ENCODE measurements around the gene SLC25A28.
A peak's percentile ranks its signal among the peaks of the same experiment; 100 is the strongest.
"Not testable (repeated sequence)": the region's sequence is repeated elsewhere in the genome, so short reads cannot be mapped to it uniquely, and the experiment has no call there.

SLC25A28 gene

DNA sequence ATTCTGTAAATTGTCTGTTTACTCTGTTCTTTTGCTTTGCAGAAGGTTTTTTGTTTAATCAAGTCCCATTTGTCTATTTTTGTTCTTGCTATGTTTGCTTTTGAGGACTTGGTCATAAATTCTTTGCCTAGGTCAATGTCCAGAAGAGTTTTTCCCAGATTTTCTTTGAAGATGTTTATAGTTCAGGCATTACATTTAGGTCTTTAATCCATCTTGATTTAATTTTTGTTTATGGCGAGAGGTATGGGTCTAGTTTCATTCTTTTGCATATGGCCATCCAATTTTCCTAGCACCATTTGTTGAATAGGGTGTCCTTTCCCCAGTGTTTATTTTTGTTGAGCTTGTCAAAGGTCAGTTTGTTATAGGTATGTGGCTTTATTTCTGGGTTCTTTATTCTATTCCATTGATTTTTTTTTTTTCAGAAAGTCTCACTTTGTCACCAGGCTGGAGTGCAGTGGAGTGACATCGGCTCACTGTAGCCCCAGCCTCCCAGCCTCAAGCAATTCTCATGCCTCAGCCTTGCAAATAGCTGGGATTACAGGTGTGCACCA, 27.4 kb upstream of the SLC25A28 start:
- H3K27me3 Mint-ChIP-seq, result peaks cover 21% of the 10 kb centered on the region
- H3K27ac Mint-ChIP-seq, result no peak overlapping the region
- peaks cover 5% of the 10 kb centered on the region for H3K9me3 Mint-ChIP-seq (ENCODE audit: low read depth)
- H3K36me3 Mint-ChIP-seq, result peaks cover 7% of the 10 kb centered on the region
- no peak overlapping the region for H3K4me3 Mint-ChIP-seq
- H3K4me1 Mint-ChIP-seq (ENCODE audit: low read depth), result no peaks in the 10 kb centered on the region

DNA sequence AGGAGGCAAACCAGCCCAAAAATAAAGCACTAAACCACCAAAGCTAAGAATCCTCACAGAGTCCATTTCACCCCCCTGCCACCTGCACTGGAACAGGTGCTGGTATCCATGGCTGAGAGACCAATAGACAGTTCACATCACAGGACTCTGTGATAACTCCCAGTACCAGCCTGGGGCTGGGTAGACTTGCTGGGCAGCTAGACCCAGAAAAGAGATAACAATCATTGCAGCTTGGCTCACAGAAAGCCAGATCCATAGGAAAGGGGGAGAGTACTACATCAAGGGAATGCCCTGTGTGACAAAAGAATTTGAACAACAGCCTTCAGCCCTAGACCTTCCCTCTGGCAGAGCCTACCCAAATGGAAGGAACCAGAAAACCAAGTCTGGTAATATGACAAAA, 13.6 kb upstream of the SLC25A28 start:
- Mint-ChIP-seq H3K4me3 (no peak overlapping the region), H3K36me3 (peaks cover 7% of the 10 kb centered on the region), H3K9me3 (ENCODE audit: low read depth) (no peaks in the 10 kb centered on the region), H3K27me3 (peaks cover 17% of the 10 kb centered on the region), H3K4me1 (ENCODE audit: low read depth) (no peaks in the 10 kb centered on the region), H3K27ac (no peak overlapping the region)

DNA sequence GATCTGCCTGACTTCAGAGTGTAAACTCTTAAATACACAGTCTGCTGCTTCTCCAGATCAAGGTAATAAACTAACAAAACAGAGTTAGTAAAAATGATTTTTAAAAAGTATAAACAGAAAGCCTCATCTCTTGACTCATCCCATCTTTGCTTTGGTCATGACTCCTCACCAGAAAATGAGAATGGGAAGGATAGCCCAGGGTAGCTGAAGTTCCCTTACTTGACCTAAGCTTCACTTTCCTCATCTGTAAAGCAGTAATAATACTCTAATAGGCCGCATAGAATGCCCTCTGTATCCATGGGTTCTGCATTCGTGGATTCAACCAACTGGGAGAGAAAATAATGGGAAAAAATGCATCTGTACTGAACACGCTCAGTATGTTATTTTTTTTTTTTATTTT, 11.3 kb upstream of the SLC25A28 start:
- Mint-ChIP-seq H3K27ac (no peak overlapping the region), H3K4me3 (no peak overlapping the region), H3K27me3 (peaks cover 17% of the 10 kb centered on the region), H3K36me3 (peaks cover 7% of the 10 kb centered on the region), H3K9me3 (ENCODE audit: low read depth) (no peaks in the 10 kb centered on the region), H3K4me1 (ENCODE audit: low read depth) (no peaks in the 10 kb centered on the region)

DNA sequence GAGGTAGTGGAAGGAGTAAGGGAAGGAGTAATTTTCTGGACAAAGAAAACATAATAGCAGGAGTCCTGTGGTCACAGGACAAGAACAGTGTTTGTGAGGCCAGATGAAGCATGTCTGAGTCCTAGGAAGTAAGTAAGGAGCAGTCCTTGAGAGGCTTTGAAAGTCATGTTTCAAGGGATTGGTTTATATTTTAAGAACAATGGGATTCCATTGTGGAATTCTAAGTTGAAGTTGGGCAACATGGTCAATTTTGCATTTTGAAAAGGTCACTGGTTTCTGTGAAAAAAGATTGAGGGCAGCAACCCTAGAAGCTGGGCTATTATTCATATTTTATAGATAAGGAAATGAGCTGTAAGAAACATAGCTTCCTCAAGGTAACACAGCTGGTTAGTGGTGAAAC, 10.8 kb upstream of the SLC25A28 start:
- Mint-ChIP-seq H3K27ac (no peak overlapping the region), H3K27me3 (peaks cover 17% of the 10 kb centered on the region), H3K36me3 (peaks cover 7% of the 10 kb centered on the region), H3K4me3 (no peak overlapping the region), H3K4me1 (ENCODE audit: low read depth) (no peaks in the 10 kb centered on the region), H3K9me3 (ENCODE audit: low read depth) (no peaks in the 10 kb centered on the region)

DNA sequence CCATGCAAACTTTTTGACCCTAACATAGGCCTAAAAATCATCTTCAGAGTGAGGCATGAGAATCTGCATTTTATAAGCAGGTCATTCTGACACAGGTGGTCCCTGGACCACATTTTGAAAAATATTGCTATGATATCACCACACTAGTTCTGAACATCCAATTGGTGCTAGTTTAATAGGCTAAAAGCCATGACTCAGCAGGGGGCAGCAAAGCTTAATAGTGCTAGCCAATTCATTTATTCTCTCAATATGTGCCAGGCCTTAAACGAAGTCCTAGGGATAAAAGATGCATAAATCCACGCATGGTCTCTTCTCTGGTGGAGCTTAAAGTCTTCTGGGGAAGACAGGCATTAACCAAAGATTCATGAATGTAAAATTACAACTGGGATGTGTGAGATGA, 10.2 kb upstream of the SLC25A28 start:
- no peak overlapping the region for H3K4me3 Mint-ChIP-seq
- peaks cover 7% of the 10 kb centered on the region for H3K36me3 Mint-ChIP-seq
- no peaks in the 10 kb centered on the region for H3K4me1 Mint-ChIP-seq (ENCODE audit: low read depth)
- no peaks in the 10 kb centered on the region for H3K9me3 Mint-ChIP-seq (ENCODE audit: low read depth)
- no peak overlapping the region for H3K27ac Mint-ChIP-seq
- peaks cover 17% of the 10 kb centered on the region for H3K27me3 Mint-ChIP-seq

DNA sequence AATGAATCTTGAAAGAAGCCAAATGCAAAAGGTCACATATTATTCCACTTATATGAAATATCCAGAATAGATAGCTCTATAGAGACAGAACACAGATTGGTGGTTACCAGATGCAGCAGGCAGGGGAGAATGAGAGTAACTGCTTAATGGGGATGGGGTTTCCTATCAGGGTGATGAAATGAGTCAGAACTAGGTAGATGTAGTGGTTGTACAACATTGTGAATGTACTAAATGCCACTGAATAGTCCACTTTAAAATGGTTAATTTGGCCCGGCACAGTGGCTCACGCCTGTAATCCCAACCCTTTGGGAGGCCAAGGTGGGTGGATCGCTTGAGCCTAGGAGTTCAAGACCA, 9.4 kb upstream of the SLC25A28 start:
- Mint-ChIP-seq H3K27ac (no peak overlapping the region), H3K9me3 (ENCODE audit: low read depth) (no peaks in the 10 kb centered on the region), H3K4me3 (no peak overlapping the region), H3K27me3 (peaks cover 13% of the 10 kb centered on the region), H3K36me3 (peaks cover 5% of the 10 kb centered on the region), H3K4me1 (ENCODE audit: low read depth) (no peaks in the 10 kb centered on the region)

DNA sequence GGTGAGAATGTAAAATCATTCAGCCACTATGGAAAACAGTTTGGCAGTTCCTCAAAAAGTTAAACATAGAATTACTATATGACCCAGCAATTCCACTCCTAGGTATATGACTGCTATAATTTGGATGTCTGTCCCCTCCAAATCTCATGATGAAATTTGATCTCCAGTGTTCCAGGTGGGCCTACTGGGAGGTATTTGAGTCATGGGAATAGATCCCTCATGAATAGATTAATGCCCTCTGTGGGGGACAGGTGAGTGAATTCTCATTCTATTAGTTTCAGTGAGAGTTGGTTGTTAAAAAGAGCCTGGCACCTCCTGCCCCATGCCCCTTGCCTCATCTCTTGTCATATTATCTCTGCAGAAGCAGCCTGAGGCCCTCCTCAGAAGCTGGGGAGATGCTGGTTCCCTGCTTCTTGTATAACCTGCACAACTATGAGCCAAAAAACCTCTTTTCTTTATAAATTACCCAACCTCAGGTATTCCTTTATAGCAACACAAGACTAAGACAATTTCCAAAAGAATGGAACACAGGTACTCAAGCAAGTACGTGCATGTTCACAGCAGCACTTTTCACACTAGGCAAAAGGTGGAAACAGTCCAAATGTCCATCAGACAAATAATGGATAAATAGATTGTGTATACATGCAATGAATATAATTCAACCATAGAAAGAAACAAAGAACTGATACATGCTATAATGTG, 8.8 kb upstream of the SLC25A28 start:
- Mint-ChIP-seq H3K27ac (no peak overlapping the region), H3K9me3 (ENCODE audit: low read depth) (no peaks in the 10 kb centered on the region), H3K36me3 (peaks cover under 1% of the 10 kb centered on the region)

DNA sequence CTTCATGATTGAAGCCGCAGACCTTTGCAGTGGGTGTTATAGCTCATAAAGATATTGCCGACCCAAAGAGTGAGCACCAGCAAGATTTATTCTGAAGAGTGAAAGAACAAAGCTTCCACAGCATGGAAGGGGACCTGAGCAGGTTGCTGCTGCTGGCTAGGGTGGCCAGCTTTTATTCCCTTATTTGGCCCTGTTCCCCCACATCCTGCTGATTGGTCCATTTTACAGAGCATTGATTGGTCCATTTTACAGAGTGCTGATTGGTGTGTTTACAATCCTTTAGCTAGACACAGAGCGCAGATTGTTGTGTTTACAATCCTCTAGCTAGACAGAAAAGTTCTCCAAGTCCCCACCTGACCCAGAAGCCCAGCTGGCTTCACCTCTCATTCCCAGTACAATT, 4.9 kb upstream of the SLC25A28 start:
- H3K4me3 Mint-ChIP-seq; H3K27me3 Mint-ChIP-seq; H3K36me3 Mint-ChIP-seq; H3K27ac Mint-ChIP-seq; H3K9me3 Mint-ChIP-seq (ENCODE audit: low read depth): not testable (repeated sequence)
- peaks cover 11% of the 10 kb centered on the region for H3K4me1 Mint-ChIP-seq (ENCODE audit: low read depth)

More for the DNA sequence above, 8.8 kb upstream of the SLC25A28 start:
- H3K4me1 Mint-ChIP-seq (ENCODE audit: low read depth), result no peaks in the 10 kb centered on the region
- peaks cover 10% of the 10 kb centered on the region for H3K27me3 Mint-ChIP-seq
- H3K4me3 Mint-ChIP-seq, result no peak overlapping the region

DNA sequence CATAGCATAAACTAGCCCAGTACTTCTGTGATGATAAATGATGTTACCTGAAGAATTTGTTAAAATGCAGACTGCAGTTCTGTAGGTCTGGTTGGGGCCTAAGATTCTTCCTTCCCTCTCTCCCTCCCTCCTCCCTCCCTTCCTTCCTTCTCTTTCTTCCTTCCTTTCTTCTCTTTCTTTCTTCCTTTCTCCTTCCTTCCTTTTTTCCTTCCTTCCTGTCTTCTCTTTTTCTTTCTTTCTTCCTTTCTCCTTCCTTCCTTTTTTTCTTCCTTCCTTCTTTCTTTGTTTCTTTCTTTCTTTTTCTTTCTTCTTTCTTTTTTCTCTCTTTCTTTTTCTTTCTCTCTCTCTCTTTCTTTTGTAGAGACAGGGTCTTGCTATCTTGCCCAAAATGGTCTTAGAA, 3.7 kb upstream of the SLC25A28 start:
- Mint-ChIP-seq H3K4me1 (ENCODE audit: low read depth) (peaks cover 14% of the 10 kb centered on the region), H3K27ac (peak overlapping the region; percentile 12), H3K36me3 (peaks cover 3% of the 10 kb centered on the region), H3K4me3 (no peak overlapping the region), H3K27me3 (no peaks in the 10 kb centered on the region), H3K9me3 (ENCODE audit: low read depth) (no peaks in the 10 kb centered on the region)

DNA sequence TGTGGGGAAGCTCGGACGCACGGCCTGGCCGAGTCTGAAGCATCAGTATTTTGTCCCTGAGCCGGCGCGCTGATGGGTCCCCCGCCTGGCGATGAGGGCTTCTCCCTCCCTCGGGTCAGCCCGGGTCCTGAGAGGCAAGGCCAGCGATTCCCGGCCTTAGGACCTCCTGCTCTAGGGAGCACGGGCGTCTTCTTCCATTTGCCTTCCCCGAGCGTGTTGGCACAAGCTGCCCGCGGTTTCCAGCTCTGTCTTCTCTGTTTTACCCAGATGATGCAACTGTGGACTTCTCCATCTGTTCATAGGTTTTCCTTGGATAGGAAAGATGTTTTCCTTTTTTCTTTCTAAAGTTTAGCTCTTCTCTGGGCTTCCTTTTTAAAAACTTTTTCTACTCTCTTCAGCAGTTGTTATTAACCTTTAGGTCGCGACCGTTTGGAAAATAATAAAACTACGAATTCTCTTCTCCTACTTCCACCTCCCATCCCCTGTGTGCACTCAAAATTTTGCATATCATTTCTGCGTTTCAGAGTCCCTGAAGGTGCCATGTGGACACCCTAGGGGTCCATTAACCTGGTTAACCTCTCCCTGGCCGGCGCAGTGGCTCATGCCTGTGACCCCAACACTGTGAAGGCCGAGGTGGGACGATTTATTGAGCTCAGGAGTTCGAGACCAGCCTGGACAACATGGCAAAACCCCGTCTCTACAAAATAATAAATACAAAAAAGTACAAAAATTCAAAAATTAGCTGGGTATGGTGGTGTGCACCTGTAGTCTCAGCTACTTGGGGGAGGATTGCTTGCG, 1.4 kb upstream of the SLC25A28 start:
- Mint-ChIP-seq H3K27me3 (no peaks in the 10 kb centered on the region), H3K4me1 (ENCODE audit: low read depth) (peaks cover 37% of the 10 kb centered on the region), H3K36me3 (peaks cover 7% of the 10 kb centered on the region), H3K4me3 (peak overlapping the region; percentile 91), H3K9me3 (ENCODE audit: low read depth) (no peaks in the 10 kb centered on the region), H3K27ac (peak overlapping the region; percentile 95)

DNA sequence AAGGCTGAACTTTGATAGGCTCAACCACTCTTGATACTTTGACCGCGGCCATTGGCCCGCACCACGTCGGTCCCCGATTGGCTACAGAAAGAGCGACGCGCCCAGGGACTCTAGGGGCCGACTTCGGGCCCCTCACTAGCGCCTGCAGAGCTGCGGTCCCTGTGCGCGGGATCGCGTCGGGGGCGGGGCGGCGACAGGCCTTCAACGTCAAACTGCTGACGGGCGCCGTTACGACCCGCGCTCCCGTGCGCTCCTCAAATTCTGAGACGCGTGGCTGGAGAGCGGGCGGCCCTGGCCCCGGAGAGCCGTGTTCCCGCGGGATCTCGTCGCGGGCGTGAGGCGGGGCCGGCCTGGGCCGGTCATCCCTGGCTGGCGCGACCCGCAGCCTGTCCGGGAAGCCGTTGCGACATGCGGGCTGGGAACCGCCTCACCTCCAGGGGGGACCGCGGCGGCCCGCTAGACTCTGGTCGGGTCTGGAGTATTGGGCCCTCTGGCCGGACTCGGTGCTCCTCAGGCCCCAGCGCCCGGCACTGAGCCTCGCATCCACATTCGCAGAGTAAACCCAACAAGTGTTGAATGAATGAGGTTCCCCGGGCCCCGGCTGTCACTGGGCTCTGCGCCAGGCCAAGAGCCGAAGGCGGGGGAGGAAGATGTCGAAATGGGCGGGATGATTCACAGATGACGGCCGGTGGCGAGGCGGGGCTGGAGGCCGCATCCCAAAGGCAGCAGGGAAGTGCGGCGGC, 643 bp upstream of the SLC25A28 start:
- H3K4me1 Mint-ChIP-seq (ENCODE audit: low read depth), result peaks cover 44% of the 10 kb centered on the region
- no peaks in the 10 kb centered on the region for H3K9me3 Mint-ChIP-seq (ENCODE audit: low read depth)
- peaks cover 7% of the 10 kb centered on the region for H3K36me3 Mint-ChIP-seq
- H3K4me3 Mint-ChIP-seq, result peak overlapping the region; percentile 91
- H3K27me3 Mint-ChIP-seq, result no peaks in the 10 kb centered on the region
- H3K27ac Mint-ChIP-seq, result peak overlapping the region; percentile 95

DNA sequence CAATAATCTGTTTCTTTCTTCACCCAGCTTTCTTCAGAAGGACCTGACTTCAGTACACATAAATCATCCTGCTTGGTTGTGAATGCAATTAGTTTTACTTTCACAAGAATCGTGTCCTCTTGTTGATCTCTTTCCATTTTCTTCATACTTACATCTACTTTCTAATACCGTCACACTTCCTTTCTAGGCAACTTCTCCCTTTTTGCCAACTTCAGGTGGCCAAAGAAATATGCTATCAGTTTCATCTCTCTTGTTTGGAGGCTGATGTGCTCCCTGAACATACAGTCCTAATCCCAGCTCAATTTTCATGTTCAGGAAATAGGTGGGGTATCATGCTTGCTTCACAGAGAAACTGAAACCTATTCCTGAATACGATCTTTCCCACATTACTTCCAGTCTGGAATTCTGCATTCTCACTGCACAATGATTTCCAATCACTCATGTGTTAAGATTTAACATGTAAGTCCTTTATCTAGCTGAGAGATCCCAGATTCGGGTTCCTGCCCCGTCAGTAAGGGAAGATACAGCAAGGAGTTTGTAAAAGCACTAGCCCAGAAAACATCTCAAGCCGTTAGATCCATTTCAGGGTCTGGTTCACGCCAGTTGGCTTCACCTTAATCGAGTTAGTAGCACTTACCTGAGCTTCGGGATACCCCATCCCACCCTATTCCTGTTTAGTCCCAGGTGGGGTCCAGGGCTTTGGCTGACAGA, 994 bp downstream of the SLC25A28 start:
- H3K36me3 Mint-ChIP-seq, result peaks cover 10% of the 10 kb centered on the region
- peak overlapping the region; percentile 89 for H3K4me3 Mint-ChIP-seq
- H3K27me3 Mint-ChIP-seq, result no peaks in the 10 kb centered on the region
- H3K9me3 Mint-ChIP-seq (ENCODE audit: low read depth), result no peaks in the 10 kb centered on the region
- peak overlapping the region; percentile 88 for H3K27ac Mint-ChIP-seq
- peaks cover 53% of the 10 kb centered on the region for H3K4me1 Mint-ChIP-seq (ENCODE audit: low read depth)

DNA sequence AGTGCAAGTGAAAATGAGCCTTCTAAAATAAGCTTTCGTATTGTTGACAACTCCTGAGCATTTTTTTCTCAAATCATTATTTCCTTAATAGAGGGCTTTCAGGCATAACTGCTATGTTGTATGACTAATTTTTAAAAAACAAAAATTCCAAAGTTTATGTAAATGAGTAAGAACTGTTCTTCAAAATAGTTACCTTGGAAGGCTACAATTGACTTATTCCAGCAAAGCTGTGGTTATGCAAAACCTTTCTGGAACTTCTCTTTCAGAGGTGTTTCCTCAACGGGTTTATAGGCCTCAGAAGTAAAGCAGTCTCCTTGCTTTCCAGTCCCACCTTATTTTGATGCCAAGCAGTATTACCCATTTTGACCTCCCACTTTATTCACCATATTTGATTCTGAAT, 2.5 kb downstream of the SLC25A28 start:
- Mint-ChIP-seq H3K27ac (peak overlapping the region; percentile 67), H3K36me3 (peaks cover 10% of the 10 kb centered on the region), H3K4me1 (ENCODE audit: low read depth) (peaks cover 53% of the 10 kb centered on the region), H3K9me3 (ENCODE audit: low read depth) (no peaks in the 10 kb centered on the region), H3K4me3 (peak overlapping the region; percentile 89), H3K27me3 (no peaks in the 10 kb centered on the region)

DNA sequence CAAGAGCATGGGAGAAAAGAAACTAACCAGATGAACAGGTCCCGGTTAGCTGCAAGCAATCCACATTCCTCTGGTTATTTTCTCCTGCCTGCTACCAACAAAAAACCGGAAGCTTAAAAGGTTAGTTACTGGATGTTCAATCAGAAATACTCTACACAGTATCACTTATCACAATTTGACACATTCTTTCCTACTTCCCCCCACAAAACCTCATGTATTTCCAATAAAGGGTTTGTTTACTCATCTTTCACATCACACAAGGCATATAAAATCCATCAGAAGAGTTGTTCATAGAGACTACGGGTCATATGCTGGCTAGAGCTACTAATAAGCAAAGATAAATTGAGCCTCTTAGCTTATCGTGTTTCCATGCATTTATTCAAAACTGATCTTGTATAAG, 4.8 kb downstream of the SLC25A28 start:
- Mint-ChIP-seq H3K4me3 (peak overlapping the region; percentile 55), H3K27ac (peak overlapping the region; percentile 84), H3K9me3 (ENCODE audit: low read depth) (no peaks in the 10 kb centered on the region), H3K4me1 (ENCODE audit: low read depth) (peaks cover 48% of the 10 kb centered on the region), H3K27me3 (no peaks in the 10 kb centered on the region), H3K36me3 (peaks cover 15% of the 10 kb centered on the region)

All from activated naive CD8-positive, alpha-beta T cell (primary cell).